Adrenal gland (tissue), 12 donors: ENCODE data around the gene FAF1. TPM values are rescaled to one million over a fixed set of nuclear protein-coding genes. Genes with fewer than 3 reads are reported as not detected.

Experiments used
- DNase-seq, 7 donors: peaks; one replicate each; pipeline ENCODE4 v3.0.0-alpha.2; 2019 to 2020
- H3K27ac ChIP-seq, 5 donors: fragments of 200-600 bp; sonication (generic) in 4 of 5; 1 replicate in 3 of 5; 2 replicates in 2 of 5; pipeline versions ENCODE4 v1.5.1 to v1.8.0; 2016 to 2020; ENCODE audit warnings: mild to moderate bottlenecking in 1 of 5
- H3K27me3 ChIP-seq: fragments of 200-600 bp; 2 replicates; pipeline ENCODE4 v1.8.0; 2021
- H3K36me3 ChIP-seq, 2 donors: fragments of 200-600 bp; replicated peaks in 1 of 2; 1 replicate in 1 of 2; 2 replicates in 1 of 2; pipeline versions ENCODE4 v1.5.1 to v1.8.0; 2018 to 2022
- H3K4me1 ChIP-seq, 2 donors: fragments of 200-600 bp; replicated peaks in 1 of 2; 1 replicate in 1 of 2; 2 replicates in 1 of 2; pipeline versions ENCODE4 v1.5.1 to v1.8.0; 2018 to 2021
- H3K4me3 ChIP-seq, 4 donors: fragments of 200-600 bp; sonication (generic) in 3 of 4; one replicate each; pipeline ENCODE4 v1.5.1; 2016 to 2018
- H3K9me3 ChIP-seq, 3 donors: fragments of 200-600 bp; sonication (generic) in 1 of 3; replicated peaks in 1 of 3; 1 replicate in 2 of 3; 2 replicates in 1 of 3; pipeline versions ENCODE4 v1.5.1 to v1.8.0; 2016 to 2021
- CTCF ChIP-seq, 6 experiments: fragments of 450-650 bp in 4 of 6; fragments of 200-600 bp in 2 of 6; sonication (generic) in 1 of 6; IDR thresholded peaks; 1 replicate in 5 of 6; 2 replicates in 1 of 6; pipeline versions ENCODE4 v1.5.1 to v1.8.0; 2016 to 2021; ENCODE audit warnings: antibody characterized with exemption in 6 of 6, mild to moderate bottlenecking in 2 of 6, moderate library complexity in 1 of 6
- POLR2A ChIP-seq, 2 donors: fragments of 450-650 bp; IDR thresholded peaks; one replicate each; pipeline ENCODE4 v1.6.1; 2017; ENCODE audit warnings: antibody characterized with exemption in 2 of 2, mild to moderate bottlenecking in 2 of 2, moderate library complexity in 1 of 2
- whole genome bisulfite sequencing, 4 donors: extraction: QIAGEN DNeasy Blood & Tissue Kit in 2 of 4; methylation state at CpG; one replicate each; pipeline versions ENCODE4 v1.1.5 to v1.1.7; 2013 to 2017; 5-methylcytosine and 5-hydroxymethylcytosine counted together
- intact Hi-C, 2 donors: fragments of 100-400 bp; cut with DNase I; formaldehyde crosslinking; loops; one replicate each; pipeline versions ENCODE4 v1.14.1 to v1.15.0; 2022 to 2023
- polyA plus RNA-seq, 3 donors: library from polyadenylated mRNA; stranded (reverse); fragments of 200-250 nt in 2 of 3; fragments of 350-450 nt in 1 of 3; fragmentation: Illumina TruSeq in 1 of 3; extraction: RNeasy Lipid Tissue Mini Kit (QIAGEN cat#74804) in 1 of 3; gene quantifications; one replicate each; pipeline ENCODE4 v1.2.3, GENCODE V29; 2013 to 2014
- total RNA-seq, 9 donors: library from RNA; depleted of rRNA in 4 of 9; stranded (reverse); fragments of >200 nt in 4 of 9; fragments of 120-200 nt in 1 of 9; fragmentation: NEBNext Ultra II Directional in 1 of 9; extraction: Animal tissue kit (Norgen Biotek cat#: 25700) in 1 of 9; gene quantifications; one replicate each; pipeline versions ENCODE4 v1.1.0 to v1.2.4, GENCODE V29; 2013 to 2023
- donor health status: healthy with polysubstance abuse.
- donor health status: Bipolar disorder and iron deficiency.
- donor health status: DM: yes; HTN: yes; CAD: no.
- donor health status: DM: no; HTN: no; CAD: no.
- donor health status: DM: no; HTN: no; CAD: no.
- donor health status: DM: yes; HTN: yes; CAD: no.

FAF1 gene
- total and polyA plus RNA-seq, 12 donors: 23.4 to 88.4 (median 44.5) TPM

DNA sequence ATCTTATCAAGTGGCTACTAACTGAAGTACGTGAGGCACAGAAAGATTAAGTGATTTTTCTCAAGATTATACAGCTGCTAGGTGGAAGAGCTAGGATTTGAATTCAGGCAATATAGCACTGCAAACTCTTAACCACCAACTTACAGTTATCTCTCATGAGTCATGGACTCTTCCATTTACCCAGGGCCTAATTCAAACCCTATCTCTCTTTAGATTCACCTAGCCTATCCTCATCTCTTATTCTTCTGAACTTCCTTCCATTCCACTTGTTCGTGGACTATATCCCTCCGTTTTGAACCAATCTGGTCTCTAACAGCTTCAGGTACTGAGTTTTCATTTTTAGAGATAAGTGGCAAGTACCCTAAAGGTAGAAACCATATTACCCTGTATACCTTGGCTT, 444.0 kb downstream of the FAF1 start:
- Histone ChIP-seq H3K4me1 (no peaks in the 10 kb centered on the region), H3K9me3 (no peaks in the 10 kb centered on the region), H3K36me3 (no peaks in the 10 kb centered on the region), H3K4me3 (no peak overlapping the region), H3K27me3 (no peaks in the 10 kb centered on the region), H3K27ac (no peak overlapping the region)
- intact Hi-C loops: no loop called here
- no peak for DNase-seq
- WGBS, 4 donors: 94 to 97% (median 96%) methylated on average over 3 of the region's 3 CpGs
- no peak for TF ChIP-seq CTCF (IDR thresholded peaks at IDR 0.05)
- no peak for TF ChIP-seq POLR2A (IDR thresholded peaks at IDR 0.05)

- H3K27me3 ChIP-seq: no peaks in the 10 kb centered on the region
- TF ChIP-seq POLR2A (IDR thresholded peaks at IDR 0.05) (no peak), CTCF (IDR thresholded peaks at IDR 0.05) (no peak)
- H3K27ac ChIP-seq: no peak overlapping the region
- intact Hi-C loops: no loop called here
- no peaks in the 10 kb centered on the region for H3K9me3 ChIP-seq
- H3K4me3 ChIP-seq: no peak overlapping the region
- DNase-seq: no peak
- no peaks in the 10 kb centered on the region for H3K4me1 ChIP-seq
- no peaks in the 10 kb centered on the region for H3K36me3 ChIP-seq
Observed at GRCh38 chr1:50508040-50508586, 452.0 kb downstream of the FAF1 start.

GRCh38 chr1:50505427-50505826, 454.6 kb downstream of the FAF1 start:
- H3K27ac ChIP-seq: no peak overlapping the region
- intact Hi-C loops: no loop called here
- H3K4me1 ChIP-seq: no peaks in the 10 kb centered on the region
- H3K36me3 ChIP-seq: no peaks in the 10 kb centered on the region
- no peak for DNase-seq
- H3K4me3 ChIP-seq: no peak overlapping the region
- TF ChIP-seq POLR2A (IDR thresholded peaks at IDR 0.05): no peak
- no peak for TF ChIP-seq CTCF (IDR thresholded peaks at IDR 0.05)
- no peaks in the 10 kb centered on the region for H3K9me3 ChIP-seq
- H3K27me3 ChIP-seq: no peaks in the 10 kb centered on the region

DNA sequence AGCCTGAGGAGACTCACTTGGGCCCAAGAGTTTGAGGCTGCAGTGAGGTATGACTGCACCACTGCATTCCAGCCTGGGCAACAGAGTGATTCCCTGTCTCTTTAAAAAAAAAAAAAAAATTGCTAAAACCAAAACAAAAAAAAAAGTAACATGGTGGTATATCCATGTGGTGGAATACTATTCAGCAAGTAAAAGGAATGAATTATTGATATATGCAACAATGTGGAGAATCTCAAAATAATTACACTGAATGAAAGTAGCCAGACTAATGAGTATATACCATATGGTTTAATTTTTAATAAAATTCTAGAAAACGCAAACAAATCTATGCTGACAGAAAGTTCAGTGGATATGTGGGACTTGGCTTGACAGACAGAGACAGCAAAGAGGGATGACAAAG, 456.6 kb downstream of the FAF1 start:
- no peaks in the 10 kb centered on the region for H3K36me3 ChIP-seq
- 93 to 100% (median 98%) methylated on average over 1 of the region's 1 CpG for WGBS, 4 donors
- no peaks in the 10 kb centered on the region for H3K4me1 ChIP-seq
- intact Hi-C loops: no loop called here
- no peak overlapping the region for H3K4me3 ChIP-seq
- no peak for TF ChIP-seq CTCF (IDR thresholded peaks at IDR 0.05)
- TF ChIP-seq POLR2A (IDR thresholded peaks at IDR 0.05): no peak
- H3K9me3 ChIP-seq: no peaks in the 10 kb centered on the region
- no peak overlapping the region for H3K27ac ChIP-seq
- DNase-seq: no peak
- H3K27me3 ChIP-seq: no peaks in the 10 kb centered on the region
